Measurements from ENCODE around the gene SUSD3. TPM values are rescaled to one million over a fixed set of nuclear protein-coding genes. Genes with fewer than 3 reads are reported as not detected.
A peak's percentile ranks its signal among the peaks of the same experiment; 100 is the strongest.

The SUSD3 gene
- total and polyA plus RNA-seq, 2 of the 8 experiments (the other 6 are each of a cell fraction or from before 2014, with no cell fraction given) = 5.5 to 35.4 TPM

DNA sequence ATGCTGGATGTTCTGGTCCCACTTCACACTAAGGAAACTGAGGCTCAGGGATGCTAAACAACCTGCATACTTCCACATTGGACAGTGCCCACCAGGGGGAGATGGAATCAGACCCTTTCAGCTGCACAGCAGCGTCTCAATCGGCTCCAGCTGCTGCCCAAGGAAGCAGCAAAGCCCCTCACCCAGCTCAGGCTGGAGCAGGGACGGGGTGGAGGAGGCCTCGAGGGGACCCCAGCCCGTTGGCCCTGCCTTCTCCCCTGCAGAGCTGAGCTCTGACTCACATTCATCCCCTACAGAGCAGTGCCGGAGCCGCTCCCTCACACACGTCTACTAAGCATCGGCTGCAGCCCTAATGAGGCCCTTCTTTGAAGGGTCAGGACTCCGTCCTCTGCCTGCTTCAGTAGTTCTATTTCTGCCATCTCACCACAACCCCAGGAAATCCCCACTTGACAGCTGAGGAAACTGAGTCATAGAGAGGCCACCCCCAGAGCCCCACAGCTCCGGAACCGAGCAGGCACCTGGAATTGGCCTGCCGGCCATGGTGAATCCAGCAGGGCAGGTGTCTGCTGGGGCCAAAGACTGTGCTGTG, 21.5 kb upstream of the SUSD3 start:
- Histone ChIP-seq H3K14ac (ENCODE audit: insufficient read length) (no peak overlapping the region), H3K4me3 (ENCODE audit: extremely low read depth in 1 of 4, insufficient read depth in 2 of 4, low read depth in 3 of 4, low read length in 4 of 4) (no peak overlapping the region), H3K56ac (replicated peaks; ENCODE audit: insufficient read length, low read depth, low read length) (no peak overlapping the region), H3K36me3 (ENCODE audit: control insufficient read depth in 2 of 4, insufficient read depth in 4 of 4, low read length in 3 of 4) (no peaks in the 10 kb centered on the region), H3K4ac (replicated peaks; ENCODE audit: insufficient read length, low read depth, low read length) (no peak overlapping the region), H3K18ac (ENCODE audit: extremely low read depth, low read length) (no peak overlapping the region), H3K9ac (replicated peaks in 1 of 4; ENCODE audit: extremely low read depth in 1 of 4, low read depth in 3 of 4, low read length in 3 of 4) (no peak overlapping the region), H4K5ac (ENCODE audit: insufficient read length, low read depth, low read length) (no peak overlapping the region), H2BK5ac (ENCODE audit: low read depth, low read length) (no peak overlapping the region), H2BK12ac (ENCODE audit: low read depth, low read length) (peak overlapping the region; percentile 50; the same call in 1 of the 2 replicates), H4K20me1 (replicated peaks in 1 of 2; ENCODE audit: control insufficient read depth in 1 of 2, insufficient read depth in 2 of 2, low read length in 2 of 2) (no peaks in the 10 kb centered on the region), H2BK20ac (ENCODE audit: low read length) (no peak overlapping the region), H3K27me3 (replicated peaks in 1 of 4; ENCODE audit: control insufficient read depth in 3 of 4, extremely low read depth in 1 of 4, insufficient read depth in 3 of 4, low read length in 3 of 4) (no peaks in the 10 kb centered on the region), H3K4me2 (ENCODE audit: insufficient read depth in 1 of 2, low read depth in 2 of 2, low read length in 2 of 2) (no peak overlapping the region), H3K79me1 (ENCODE audit: low read depth, low read length) (no peaks in the 10 kb centered on the region), H3K4me1 (replicated peaks in 1 of 4; ENCODE audit: control insufficient read depth in 3 of 4, insufficient read depth in 4 of 4, low read length in 3 of 4) (peaks cover 0 to 9% (median under 1%) of the 10 kb centered on the region in 4 experiments; a peak in 3 of 7 replicates), H3K27ac (ENCODE audit: low read depth, low read length) (no peak overlapping the region), H3K23ac (ENCODE audit: insufficient read length) (no peak overlapping the region), H3K79me2 (ENCODE audit: control insufficient read depth in 1 of 2, insufficient read depth in 2 of 2, low read length in 2 of 2) (no peaks in the 10 kb centered on the region), H4K91ac (replicated peaks; ENCODE audit: insufficient read length, low read length) (no peak overlapping the region), H2AK5ac (ENCODE audit: low read depth, low read length) (no peak overlapping the region), H2BK15ac (ENCODE audit: low read length) (no peak overlapping the region), H3K23me2 (ENCODE audit: low read depth, low read length) (no peaks in the 10 kb centered on the region), H2BK120ac (replicated peaks; ENCODE audit: low read depth, low read length) (no peak overlapping the region), H3K9me3 (ENCODE audit: insufficient read depth in 2 of 2, low read depth in 1 of 2, low read length in 1 of 2) (no peaks in the 10 kb centered on the region), H4K8ac (ENCODE audit: extremely low read depth, insufficient read depth, low read length) (peak overlapping the region; percentile 57; the same call in 1 of the 2 replicates), H2AFZ (ENCODE audit: low read length) (no peak overlapping the region)
- ChIA-PET POLR2A (ENCODE audit: partially characterized antibody) (interaction anchor here (1.1 kb wide), 1 partner anchor 16 kb away, joined by 4 read pairs; no protein-coding TSS in a partner anchor), CTCF (ENCODE audit: partially characterized antibody) (interaction anchor here (0.5 to 4.9 kb wide), 21 partner anchors 10 to 446 kb away, joined by 3 to 44 read pairs (median 4); partner anchors contain the start of gene CARD19)
- DNase-seq (ENCODE audit: low read depth in 1 of 2, low spot score in 2 of 2) = no peak
- WGBS, 2 experiments (ENCODE audit: extremely low coverage in 1 of 2, insufficient coverage in 1 of 2, insufficient read length in 1 of 2, insufficient replicate concordance in 2 of 2, low coverage in 1 of 2, low lambda C conversion rate in 2 of 2, missing lambda C conversion rate in 1 of 2) = 89% methylated on average over 13 of the region's 13 CpGs; no CpG with 5 or more reads in 1 of the 2 experiments
- FAIRE-seq = no peak
- no peak for TF ChIP-seq TAF7 (optimal IDR thresholded peaks at IDR 0.05; ENCODE audit: borderline replicate concordance, low read depth, low read length)
- peak; percentile 11 to 26; a peak in 2 of 4 replicates for TF ChIP-seq RAD21 (IDR thresholded peaks at IDR 0.05 in 1 of 2, conservative IDR thresholded peaks at IDR 0.05 in 1 of 2; ENCODE audit: low read depth in 2 of 2, low read length in 2 of 2)
- peak in 2 of 3 experiments; percentile 1 to 48; a peak in 2 of 4 replicates for TF ChIP-seq CTCF (IDR thresholded peaks at IDR 0.05; ENCODE audit: control extremely low read depth in 1 of 3, insufficient read depth in 1 of 3, low read depth in 1 of 3, low read length in 3 of 3)
- TF ChIP-seq ZNF274 (IDR thresholded peaks at IDR 0.05; ENCODE audit: borderline replicate concordance, extremely low read depth, low read length) = no peak
- no peak for TF ChIP-seq SAP30 (IDR thresholded peaks at IDR 0.05; ENCODE audit: insufficient read depth, insufficient replicate concordance, low read length)
- TF ChIP-seq POLR2AphosphoS5 (IDR thresholded peaks at IDR 0.05; ENCODE audit: low read depth, low read length) = no peak
- no peak for TF ChIP-seq CREB1 (IDR thresholded peaks at IDR 0.05)
- TF ChIP-seq PHF8 (conservative IDR thresholded peaks at IDR 0.05; ENCODE audit: low read depth, low read length) = no peak

Data from H1 (cell line).